Esophagus squamous epithelium (tissue), 4 donors: Measurements from ENCODE around the gene CD82.

Experiments
- POLR2A ChIP-seq, 4 donors: fragments of 450-650 bp; IDR thresholded peaks; one replicate each; pipeline ENCODE4 v1.6.1; 2017; ENCODE audit warnings: antibody characterized with exemption in 4 of 4, mild to moderate bottlenecking in 4 of 4, moderate library complexity in 3 of 4
- TF ChIP-seq, protein P1 (sequence below), 6 experiments: fragments of 450-650 bp in 4 of 6; fragments of 200-600 bp in 2 of 6; sonication (generic) in 2 of 6; IDR thresholded peaks; one replicate each; pipeline ENCODE4 v1.5.1; 2016 to 2019; ENCODE audit warnings: antibody characterized with exemption in 6 of 6, mild to moderate bottlenecking in 4 of 6, moderate library complexity in 4 of 6

DNA sequence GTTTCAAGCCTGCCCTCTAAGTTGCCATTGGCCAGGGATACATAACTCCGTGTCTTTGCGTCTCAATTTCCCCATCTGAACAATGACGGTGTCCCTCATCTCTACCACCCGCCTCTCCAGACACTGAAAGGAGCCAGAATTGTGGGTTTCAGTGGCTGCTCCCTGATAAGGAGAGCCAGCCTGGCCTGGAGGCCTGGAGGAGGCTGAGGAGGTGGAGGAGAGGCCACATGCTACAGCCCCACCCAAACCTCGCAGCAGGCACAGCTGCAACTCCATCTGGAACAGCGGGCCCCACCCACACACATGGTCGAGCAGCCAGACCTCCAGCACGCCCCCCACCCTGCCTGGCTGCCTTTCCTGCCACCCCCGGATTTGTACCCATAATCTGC, 34.4 kb upstream of the CD82 start:
- TF ChIP-seq, protein P1, sequence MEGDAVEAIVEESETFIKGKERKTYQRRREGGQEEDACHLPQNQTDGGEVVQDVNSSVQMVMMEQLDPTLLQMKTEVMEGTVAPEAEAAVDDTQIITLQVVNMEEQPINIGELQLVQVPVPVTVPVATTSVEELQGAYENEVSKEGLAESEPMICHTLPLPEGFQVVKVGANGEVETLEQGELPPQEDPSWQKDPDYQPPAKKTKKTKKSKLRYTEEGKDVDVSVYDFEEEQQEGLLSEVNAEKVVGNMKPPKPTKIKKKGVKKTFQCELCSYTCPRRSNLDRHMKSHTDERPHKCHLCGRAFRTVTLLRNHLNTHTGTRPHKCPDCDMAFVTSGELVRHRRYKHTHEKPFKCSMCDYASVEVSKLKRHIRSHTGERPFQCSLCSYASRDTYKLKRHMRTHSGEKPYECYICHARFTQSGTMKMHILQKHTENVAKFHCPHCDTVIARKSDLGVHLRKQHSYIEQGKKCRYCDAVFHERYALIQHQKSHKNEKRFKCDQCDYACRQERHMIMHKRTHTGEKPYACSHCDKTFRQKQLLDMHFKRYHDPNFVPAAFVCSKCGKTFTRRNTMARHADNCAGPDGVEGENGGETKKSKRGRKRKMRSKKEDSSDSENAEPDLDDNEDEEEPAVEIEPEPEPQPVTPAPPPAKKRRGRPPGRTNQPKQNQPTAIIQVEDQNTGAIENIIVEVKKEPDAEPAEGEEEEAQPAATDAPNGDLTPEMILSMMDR (IDR thresholded peaks at IDR 0.05), result no peak
- TF ChIP-seq POLR2A (IDR thresholded peaks at IDR 0.05), result no peak
